Fibroblast of lung (primary cell): ENCODE measurements around the gene UNCX. TPM values are rescaled to one million over a fixed set of nuclear protein-coding genes. Genes with fewer than 3 reads are reported as not detected.

ENCODE experiments used
- DNase-seq, 2 donors: peaks; one replicate each; pipeline versions ENCODE4 v3.0.0 to v3.0.0-alpha.2; 2010; ENCODE audit warnings: low read depth in 2 of 2
- H2AFZ ChIP-seq: 2 replicates; pipeline ENCODE4 v1.5.1; 2012; ENCODE audit warnings: low read length, control low read depth, inconsistent platforms
- H3K27ac ChIP-seq: 2 replicates; pipeline ENCODE4 v1.5.1; 2011; ENCODE audit warnings: low read length, control low read depth; ENCODE audit not compliant: insufficient read depth
- H3K27me3 ChIP-seq: 2 replicates; pipeline ENCODE4 v1.5.1; 2011; ENCODE audit warnings: mild to moderate bottlenecking, low read length; ENCODE audit not compliant: control insufficient read depth, insufficient read depth
- H3K36me3 ChIP-seq: 2 replicates; pipeline ENCODE4 v1.5.1; 2011; ENCODE audit warnings: low read length; ENCODE audit not compliant: control insufficient read depth, insufficient read depth
- H3K4me1 ChIP-seq: 2 replicates; pipeline ENCODE4 v1.5.1; 2011; ENCODE audit warnings: low read length; ENCODE audit not compliant: control insufficient read depth, insufficient read depth; ENCODE audit errors: extremely low read depth
- H3K4me2 ChIP-seq: 2 replicates; pipeline ENCODE4 v1.5.1; 2011; ENCODE audit warnings: low read length, control low read depth; ENCODE audit not compliant: insufficient read depth; ENCODE audit errors: extremely low read depth
- H3K4me3 ChIP-seq, 4 experiments: fragments of 200-600 bp in 1 of 4; sonication (generic) in 1 of 4; replicated peaks in 1 of 4; 2 replicates each; pipeline ENCODE4 v1.5.1; 2011 to 2016; ENCODE audit warnings: low read length in 4 of 4, low read depth in 3 of 4, mild to moderate bottlenecking in 3 of 4, control low read depth in 2 of 4, inconsistent platforms in 1 of 4, mixed read lengths in 1 of 4; ENCODE audit not compliant: insufficient read depth in 1 of 4; ENCODE audit errors: control extremely low read depth in 1 of 4
- H3K79me2 ChIP-seq: 2 replicates; pipeline ENCODE4 v1.5.1; 2012; ENCODE audit warnings: mild to moderate bottlenecking, low read length, inconsistent platforms; ENCODE audit not compliant: control insufficient read depth, insufficient read depth
- H3K9ac ChIP-seq: 2 replicates; pipeline ENCODE4 v1.5.1; 2011; ENCODE audit warnings: mild to moderate bottlenecking, low read length, control low read depth; ENCODE audit not compliant: insufficient read depth
- H3K9me3 ChIP-seq: 2 replicates; pipeline ENCODE4 v1.5.1; 2012; ENCODE audit warnings: low read depth, low read length; ENCODE audit not compliant: control insufficient read depth, insufficient read depth
- H4K20me1 ChIP-seq: 2 replicates; pipeline ENCODE4 v1.5.1; 2011; ENCODE audit warnings: low read length; ENCODE audit not compliant: control insufficient read depth, insufficient read depth; ENCODE audit errors: extremely low read depth
- CTCF ChIP-seq, 2 donors: IDR thresholded peaks in 1 of 2; conservative IDR thresholded peaks in 1 of 2; 1 replicate in 1 of 2; 2 replicates in 1 of 2; pipeline ENCODE4 v1.5.1; 2011 to 2012; ENCODE audit warnings: low read length in 2 of 2, control low read depth in 1 of 2, inconsistent platforms in 1 of 2, low read depth in 1 of 2, mild to moderate bottlenecking in 1 of 2
- EZH2 ChIP-seq: IDR thresholded peaks from 2 replicates; pipeline ENCODE4 v1.5.1; 2012; ENCODE audit warnings: low read length, control low read depth, mild to moderate bottlenecking; ENCODE audit errors: missing control alignments
- polyA plus RNA-seq, 2 donors: library from polyadenylated mRNA; depleted of rRNA in 1 of 2; stranded (reverse) in 1 of 2; unstranded in 1 of 2; fragments of >200 nt; gene quantifications; 2 replicates each; pipeline ENCODE4 v1.2.1, GENCODE V29; 2011 to 2012; ENCODE audit warnings: missing spikeins in 1 of 2
- total RNA-seq: library from RNA; depleted of rRNA; stranded (reverse); fragments of >200 nt; gene quantifications from 2 replicates; pipeline ENCODE4 v1.2.1, GENCODE V29; 2014

The UNCX gene
- total and polyA plus RNA-seq, 2 donors (not counting 1 experiment from before 2014, with no cell fraction given): not detected

GRCh38 chr7:1225030-1225429 lies 7.6 kb upstream of the UNCX start:
- H3K9ac ChIP-seq: no peak overlapping the region
- TF ChIP-seq EZH2 (peak; percentile 45), CTCF (conservative IDR thresholded peaks at IDR 0.05 in 1 of 2, IDR thresholded peaks at IDR 0.05 in 1 of 2; ENCODE audit: low read depth in 1 of 2, low read length in 2 of 2) (no peak)
- no peaks in the 10 kb centered on the region for H3K36me3 ChIP-seq
- H3K9me3 ChIP-seq: no peaks in the 10 kb centered on the region
- DNase-seq: no peak
- H4K20me1 ChIP-seq: no peaks in the 10 kb centered on the region
- H3K27me3 ChIP-seq: peaks cover 69% of the 10 kb centered on the region
- no peak overlapping the region for H3K4me3 ChIP-seq
- no peaks in the 10 kb centered on the region for H3K4me1 ChIP-seq
- H2AFZ ChIP-seq: no peak overlapping the region
- no peak overlapping the region for H3K27ac ChIP-seq
- H3K79me2 ChIP-seq: no peaks in the 10 kb centered on the region
- no peak overlapping the region for H3K4me2 ChIP-seq

DNA sequence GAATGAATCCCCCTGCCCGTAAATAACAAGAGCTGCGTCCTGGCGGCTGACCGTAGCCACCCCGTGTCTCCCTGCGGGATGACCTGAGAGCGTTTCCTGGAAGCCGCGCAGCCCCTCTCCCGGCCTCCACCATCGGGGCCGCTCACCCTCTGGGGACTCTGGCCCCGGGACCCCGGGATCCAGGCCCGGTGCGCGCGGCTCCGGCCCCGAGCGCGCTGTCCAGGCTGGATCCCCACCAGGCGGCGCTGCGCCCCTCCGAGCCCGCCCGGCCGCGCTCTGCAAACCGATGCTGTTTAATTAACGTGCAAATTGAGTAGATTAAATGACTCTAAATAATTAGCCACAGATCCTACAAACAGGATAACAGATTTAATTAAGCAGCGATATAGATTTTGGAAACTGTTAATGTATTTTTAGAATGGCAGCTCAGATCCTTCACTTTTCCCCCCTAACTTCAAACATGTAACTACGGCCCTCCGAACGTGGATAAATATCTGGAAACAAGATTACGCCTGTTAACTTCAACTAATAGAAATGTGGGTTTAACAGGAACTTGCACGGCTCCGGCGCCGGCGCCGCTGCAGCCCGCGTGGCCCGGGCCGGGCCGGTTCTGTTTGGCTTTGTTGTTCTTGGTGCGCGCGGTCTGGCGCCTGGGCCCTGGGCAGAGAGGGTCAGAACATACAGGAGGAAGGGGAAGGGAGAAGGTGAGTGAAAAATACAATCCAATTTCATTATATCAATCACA lies 7.1 kb upstream of the UNCX start:
- TF ChIP-seq EZH2 (no peak), CTCF (conservative IDR thresholded peaks at IDR 0.05 in 1 of 2, IDR thresholded peaks at IDR 0.05 in 1 of 2; ENCODE audit: low read depth in 1 of 2, low read length in 2 of 2) (peak; percentile 42 to 50)
- Histone ChIP-seq H3K9ac (no peak overlapping the region), H4K20me1 (no peaks in the 10 kb centered on the region), H3K27ac (no peak overlapping the region), H3K36me3 (no peaks in the 10 kb centered on the region), H3K27me3 (peaks cover 69% of the 10 kb centered on the region), H3K79me2 (no peaks in the 10 kb centered on the region), H2AFZ (no peak overlapping the region), H3K4me2 (no peak overlapping the region), H3K4me3 (no peak overlapping the region), H3K4me1 (no peaks in the 10 kb centered on the region), H3K9me3 (no peaks in the 10 kb centered on the region)
- no peak for DNase-seq

- Histone ChIP-seq H3K4me1 (no peaks in the 10 kb centered on the region), H3K9me3 (no peaks in the 10 kb centered on the region), H3K4me3 (no peak overlapping the region), H3K9ac (no peak overlapping the region), H2AFZ (no peak overlapping the region), H3K36me3 (no peaks in the 10 kb centered on the region), H3K79me2 (no peaks in the 10 kb centered on the region), H4K20me1 (no peaks in the 10 kb centered on the region), H3K27me3 (peaks cover 72% of the 10 kb centered on the region), H3K27ac (no peak overlapping the region), H3K4me2 (no peak overlapping the region)
- TF ChIP-seq EZH2 (peak; percentile 33), CTCF (conservative IDR thresholded peaks at IDR 0.05 in 1 of 2, IDR thresholded peaks at IDR 0.05 in 1 of 2; ENCODE audit: low read depth in 1 of 2, low read length in 2 of 2) (no peak)
- DNase-seq: no peak
These were observed 6.3 kb upstream of the UNCX start for GRCh38 chr7:1226186-1226901.
